ENCODE measurements around the gene OR5B3. TPM values are rescaled to one million over a fixed set of nuclear protein-coding genes. Genes with fewer than 3 reads are reported as not detected.
"Not testable (repeated sequence)": the region's sequence is repeated elsewhere in the genome, so short reads cannot be mapped to it uniquely, and the experiment has no call there.

Gene OR5B3
- polyA plus RNA-seq (ENCODE audit: insufficient read length in 3 of 3): not detected

DNA sequence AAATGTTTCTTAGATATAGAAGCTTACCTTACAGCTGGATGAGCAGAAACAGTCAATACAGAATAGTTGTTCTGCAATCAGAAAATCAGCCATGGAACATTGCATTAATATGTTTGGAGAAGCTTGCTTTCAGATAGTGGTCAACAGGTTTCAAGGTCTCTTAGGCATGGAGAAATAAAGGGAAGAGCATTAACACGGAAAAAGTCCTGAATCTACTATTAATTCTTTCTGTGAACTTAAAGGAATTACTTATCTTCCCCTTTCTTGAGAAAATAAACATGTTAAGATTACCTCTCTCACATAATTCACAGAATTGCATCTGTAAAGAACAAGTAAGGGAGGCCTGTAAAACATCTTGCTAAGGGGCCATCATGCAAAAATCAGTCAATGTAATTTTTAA, at the start of gene OR5B3:
Gene OR5B3 (minus strand): TSS at position 101 of the 400 bp plus-strand sequence. CDS start 3,465 bp downstream, outside the sequence.
- DNase-seq (ENCODE audit: low read depth in 3 of 3, low spot score in 2 of 3): no peak

GRCh38 chr11:58451585-58451984, 44.9 kb upstream of the OR5B3 start:
- no peak for DNase-seq (ENCODE audit: low read depth in 3 of 3, low spot score in 2 of 3)

DNA sequence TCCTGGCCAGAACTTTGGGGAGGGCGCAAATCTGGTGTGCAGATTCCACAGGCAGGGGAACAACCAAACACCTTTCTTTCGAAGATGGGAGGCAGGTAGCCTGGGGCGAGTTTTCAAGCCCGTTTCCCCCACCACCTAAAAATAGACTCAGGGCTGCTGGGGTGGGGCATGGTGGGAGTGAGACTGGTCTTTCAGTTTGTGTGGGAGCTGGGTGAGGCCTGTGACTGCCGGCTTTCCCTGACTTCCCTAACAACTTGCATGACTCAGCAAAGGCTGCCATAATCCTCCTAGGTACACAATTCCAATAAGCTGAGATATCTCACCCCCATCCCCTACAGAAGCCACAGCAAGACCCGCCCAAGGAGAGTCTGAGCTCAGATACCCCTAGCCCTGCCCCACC, 39.6 kb upstream of the OR5B3 start:
- no peak for DNase-seq (ENCODE audit: low read depth in 3 of 3, low spot score in 2 of 3)

GRCh38 chr11:58444300-58444699, 37.6 kb upstream of the OR5B3 start:
- DNase-seq (ENCODE audit: low read depth in 3 of 3, low spot score in 2 of 3): no peak

- no peak for DNase-seq (ENCODE audit: low read depth in 3 of 3, low spot score in 2 of 3)
Measured at GRCh38 chr11:58442136-58442535, 35.5 kb upstream of the OR5B3 start, which contains the start of gene OR5B12. Gene OR5B12 (minus strand): TSS chr11:58442236. CDS start chr11:58440151, 2,085 bp downstream.

DNA sequence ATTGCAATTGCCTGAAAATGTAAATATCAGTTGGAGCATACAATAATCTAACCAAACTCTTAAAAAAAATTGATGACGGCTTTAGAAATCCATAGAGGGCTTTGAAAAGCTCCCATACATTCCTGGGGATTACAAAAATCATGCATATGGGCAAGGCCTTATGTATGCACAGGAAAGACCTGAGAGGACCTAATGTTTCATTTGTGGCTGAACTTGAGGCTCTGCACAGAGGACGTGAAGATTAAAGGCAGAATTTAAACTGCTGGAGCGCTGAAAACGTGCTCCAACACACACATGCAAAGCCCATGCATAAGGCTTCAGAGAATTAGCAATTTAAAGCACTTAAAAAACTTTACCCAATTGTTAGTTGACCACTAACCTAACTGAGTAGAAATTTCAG, 31.8 kb upstream of the OR5B3 start:
- DNase-seq (ENCODE audit: low read depth in 3 of 3, low spot score in 2 of 3): no peak

GRCh38 chr11:58434217-58434616, 27.5 kb upstream of the OR5B3 start:
- no peak for DNase-seq (ENCODE audit: low read depth in 3 of 3, low spot score in 2 of 3)

GRCh38 chr11:58433638-58434203, 27.0 kb upstream of the OR5B3 start:
- DNase-seq (ENCODE audit: low read depth in 3 of 3, low spot score in 2 of 3): no peak

DNA sequence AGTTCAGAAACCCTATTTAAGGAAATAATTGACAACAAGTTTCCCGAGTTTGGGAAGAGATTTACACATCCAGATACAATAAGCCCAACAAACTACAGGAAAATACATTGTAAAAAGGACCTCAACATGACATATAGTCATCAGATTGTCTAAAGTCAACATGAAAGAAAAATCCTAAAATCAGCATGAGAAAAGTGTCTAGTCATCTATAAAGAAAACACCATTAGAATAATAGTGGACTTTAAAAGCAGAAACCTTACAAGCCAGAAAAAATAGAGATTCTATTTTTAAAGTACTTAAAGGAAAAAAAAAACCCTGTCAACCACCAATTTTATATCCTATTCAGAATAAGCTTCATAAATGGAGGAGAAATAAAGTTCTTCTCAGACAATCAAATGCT, 22.6 kb upstream of the OR5B3 start:
- DNase-seq (ENCODE audit: low read depth in 3 of 3, low spot score in 2 of 3): no peak

DNA sequence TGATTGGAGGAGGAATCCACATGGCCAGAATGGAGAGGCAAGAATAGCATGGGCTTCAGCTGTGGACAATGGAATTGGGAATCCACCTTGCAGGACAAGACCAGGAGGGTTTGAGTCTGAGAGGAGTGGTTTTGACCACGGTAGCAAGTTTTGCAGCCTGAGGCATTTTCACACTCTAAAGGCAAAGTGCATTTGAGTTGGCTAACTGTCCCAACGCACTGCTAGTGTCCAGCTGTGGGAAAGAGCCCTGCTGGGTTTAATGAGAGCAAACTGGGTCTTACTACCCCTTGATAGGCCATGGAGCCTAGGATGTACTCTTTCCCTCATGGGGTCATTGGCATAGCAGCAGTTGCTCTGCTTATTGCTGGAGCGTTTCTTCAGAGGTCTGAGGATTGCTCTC, 21.3 kb upstream of the OR5B3 start, which contains the start of gene OR5B2:
Gene OR5B2 (minus strand): TSS at position 101 of the 400 bp plus-strand sequence. CDS start 4,860 bp downstream, outside the sequence.
- DNase-seq (ENCODE audit: low read depth in 3 of 3, low spot score in 2 of 3): no peak

DNA sequence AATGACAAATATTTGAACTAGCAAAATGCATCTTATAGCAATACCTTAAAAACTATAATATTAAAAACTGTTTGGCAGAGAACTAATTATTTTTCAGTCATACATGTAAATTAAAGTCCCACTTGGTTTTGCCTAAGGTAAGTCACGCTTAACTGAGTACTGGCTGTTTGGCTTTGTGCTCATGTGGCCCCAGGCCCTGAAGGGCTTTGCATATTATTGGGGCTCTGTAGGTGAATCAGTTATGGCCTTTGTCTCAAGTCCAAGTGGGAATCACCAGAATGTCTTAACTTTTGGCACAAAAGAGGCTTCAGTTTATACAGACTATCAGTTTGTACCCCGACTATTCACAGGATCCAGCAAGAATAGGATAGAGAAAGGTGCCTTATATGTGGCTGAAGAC, 7.1 kb downstream of the OR5B3 start:
- not testable (repeated sequence) for DNase-seq (ENCODE audit: low read depth in 3 of 3, low spot score in 2 of 3)

- no peak for DNase-seq (ENCODE audit: low read depth in 3 of 3, low spot score in 2 of 3)
Measured at GRCh38 chr11:58395581-58395980, 11.1 kb downstream of the OR5B3 start.

- no peak for DNase-seq (ENCODE audit: low read depth in 3 of 3, low spot score in 2 of 3)
Measured at GRCh38 chr11:58394195-58394594, 12.5 kb downstream of the OR5B3 start.

DNA sequence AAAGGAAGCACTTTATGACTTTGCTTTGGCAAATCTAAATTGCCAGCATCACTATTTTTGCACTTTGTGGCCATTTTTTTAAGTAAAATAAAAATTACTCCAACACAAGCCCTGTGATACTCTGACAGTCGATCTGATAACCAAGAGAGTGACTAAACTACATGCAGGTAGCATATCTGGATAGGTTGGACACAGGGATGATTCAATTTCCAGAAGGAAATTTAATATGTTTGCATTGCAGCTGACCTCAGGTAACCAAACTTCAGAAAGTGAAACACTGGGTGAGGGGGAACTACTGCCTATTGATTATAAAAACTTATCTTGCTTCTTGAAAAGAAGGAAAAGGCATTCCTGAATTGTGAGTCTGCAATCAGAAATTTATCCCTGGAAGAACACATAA, 13.9 kb downstream of the OR5B3 start:
- no peak for DNase-seq (ENCODE audit: low read depth in 3 of 3, low spot score in 2 of 3)

- no peak for DNase-seq (ENCODE audit: low read depth in 3 of 3, low spot score in 2 of 3)
Measured at GRCh38 chr11:58391879-58392278, 14.8 kb downstream of the OR5B3 start.

- no peak for DNase-seq (ENCODE audit: low read depth in 3 of 3, low spot score in 2 of 3)
Measured at GRCh38 chr11:58390551-58391063, 16.1 kb downstream of the OR5B3 start.

DNA sequence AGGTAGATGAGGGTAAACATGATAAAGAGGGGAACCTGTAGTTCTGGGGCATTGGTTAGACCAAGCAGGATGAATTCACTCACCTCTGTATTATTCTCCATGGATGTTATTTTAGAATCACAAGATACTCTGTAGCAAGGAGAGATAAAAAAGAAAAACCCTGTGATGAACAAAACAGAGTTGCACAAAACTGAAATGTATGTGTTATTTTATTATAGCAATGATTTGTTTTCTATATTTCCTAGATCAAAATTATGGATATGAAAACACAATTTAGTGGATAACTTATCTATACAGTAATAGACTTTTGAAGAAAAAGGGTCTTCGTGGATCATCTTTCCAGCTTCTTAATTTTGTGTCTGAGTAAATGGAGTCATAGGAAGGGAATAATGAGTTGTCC, 47.7 kb downstream of the OR5B3 start, which contains the start of gene OR5B17:
Gene OR5B17 (minus strand): TSS at position 101 of the 400 bp plus-strand sequence. CDS start 0 bp downstream, at position 101.
- no peak for DNase-seq (ENCODE audit: low read depth in 3 of 3, low spot score in 2 of 3)

DNA sequence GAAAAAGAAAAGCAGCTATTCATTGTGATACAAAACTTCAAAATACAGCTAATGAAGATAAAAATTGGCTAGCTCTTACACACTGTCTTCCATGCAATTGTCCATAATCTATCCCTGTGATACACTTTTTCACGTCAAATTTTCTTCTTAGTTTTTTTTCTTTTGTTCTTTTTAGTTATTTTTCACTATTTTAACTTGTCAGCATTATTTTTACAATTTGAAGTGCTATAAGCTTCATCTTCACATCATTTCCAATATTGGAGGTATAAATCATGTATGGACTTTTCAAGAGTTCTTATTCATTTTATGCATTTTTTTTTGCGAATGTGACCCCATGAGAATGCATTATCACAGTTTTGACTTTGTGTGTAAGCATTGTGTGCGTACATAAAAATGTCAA, 51.9 kb downstream of the OR5B3 start:
- no peak for DNase-seq (ENCODE audit: low read depth in 3 of 3, low spot score in 2 of 3)

Measured in right renal cortex interstitium (tissue), 3 donors.